Measurements from ENCODE around the gene OR7G3.

DNA sequence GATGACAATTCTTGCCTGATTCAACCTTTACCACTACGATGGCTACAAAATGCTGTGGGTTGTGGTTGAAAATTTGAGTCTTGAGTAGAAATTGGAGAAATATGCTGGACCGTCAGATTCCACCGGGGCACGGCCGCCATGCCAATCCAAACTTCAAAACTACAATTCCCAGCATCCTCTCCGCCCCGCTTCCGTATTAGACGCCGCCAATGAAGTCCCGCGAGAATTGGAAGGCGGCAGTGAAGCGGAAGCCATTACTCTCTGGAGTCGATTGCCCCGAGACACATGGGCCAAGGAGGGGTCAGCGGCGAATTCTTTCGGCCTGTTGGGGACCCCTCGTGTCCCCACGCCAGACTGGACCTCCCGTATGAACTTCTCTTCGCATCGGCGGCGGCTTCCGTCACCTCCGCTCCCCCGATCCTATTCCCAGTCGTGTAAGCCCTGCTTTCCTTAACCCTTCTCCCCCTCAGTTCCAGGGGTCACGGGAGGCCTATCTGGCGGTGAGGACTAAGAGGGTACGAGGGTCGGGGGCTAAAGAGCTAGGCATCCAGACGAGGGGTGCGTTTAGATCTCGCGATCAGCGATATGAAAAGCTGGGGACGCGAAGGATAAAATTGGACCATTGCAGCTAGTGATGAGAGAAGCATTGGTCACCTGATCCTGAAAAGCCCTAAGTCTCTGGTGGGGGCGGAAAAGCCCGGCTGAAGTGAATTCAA, 13.6 kb upstream of the OR7G3 start, which contains the start of gene ZNF317:
- TF ChIP-seq, protein P1, sequence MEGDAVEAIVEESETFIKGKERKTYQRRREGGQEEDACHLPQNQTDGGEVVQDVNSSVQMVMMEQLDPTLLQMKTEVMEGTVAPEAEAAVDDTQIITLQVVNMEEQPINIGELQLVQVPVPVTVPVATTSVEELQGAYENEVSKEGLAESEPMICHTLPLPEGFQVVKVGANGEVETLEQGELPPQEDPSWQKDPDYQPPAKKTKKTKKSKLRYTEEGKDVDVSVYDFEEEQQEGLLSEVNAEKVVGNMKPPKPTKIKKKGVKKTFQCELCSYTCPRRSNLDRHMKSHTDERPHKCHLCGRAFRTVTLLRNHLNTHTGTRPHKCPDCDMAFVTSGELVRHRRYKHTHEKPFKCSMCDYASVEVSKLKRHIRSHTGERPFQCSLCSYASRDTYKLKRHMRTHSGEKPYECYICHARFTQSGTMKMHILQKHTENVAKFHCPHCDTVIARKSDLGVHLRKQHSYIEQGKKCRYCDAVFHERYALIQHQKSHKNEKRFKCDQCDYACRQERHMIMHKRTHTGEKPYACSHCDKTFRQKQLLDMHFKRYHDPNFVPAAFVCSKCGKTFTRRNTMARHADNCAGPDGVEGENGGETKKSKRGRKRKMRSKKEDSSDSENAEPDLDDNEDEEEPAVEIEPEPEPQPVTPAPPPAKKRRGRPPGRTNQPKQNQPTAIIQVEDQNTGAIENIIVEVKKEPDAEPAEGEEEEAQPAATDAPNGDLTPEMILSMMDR (IDR thresholded peaks at IDR 0.05): no peak
- TF ChIP-seq EZH2 (IDR thresholded peaks at IDR 0.05; ENCODE audit: borderline replicate concordance, insufficient read depth, low read depth, low read length, poor library complexity, severe bottlenecking): no peak

All from B cell (primary cell).